Measurements from ENCODE around the gene SOWAHA.

Gene SOWAHA

DNA sequence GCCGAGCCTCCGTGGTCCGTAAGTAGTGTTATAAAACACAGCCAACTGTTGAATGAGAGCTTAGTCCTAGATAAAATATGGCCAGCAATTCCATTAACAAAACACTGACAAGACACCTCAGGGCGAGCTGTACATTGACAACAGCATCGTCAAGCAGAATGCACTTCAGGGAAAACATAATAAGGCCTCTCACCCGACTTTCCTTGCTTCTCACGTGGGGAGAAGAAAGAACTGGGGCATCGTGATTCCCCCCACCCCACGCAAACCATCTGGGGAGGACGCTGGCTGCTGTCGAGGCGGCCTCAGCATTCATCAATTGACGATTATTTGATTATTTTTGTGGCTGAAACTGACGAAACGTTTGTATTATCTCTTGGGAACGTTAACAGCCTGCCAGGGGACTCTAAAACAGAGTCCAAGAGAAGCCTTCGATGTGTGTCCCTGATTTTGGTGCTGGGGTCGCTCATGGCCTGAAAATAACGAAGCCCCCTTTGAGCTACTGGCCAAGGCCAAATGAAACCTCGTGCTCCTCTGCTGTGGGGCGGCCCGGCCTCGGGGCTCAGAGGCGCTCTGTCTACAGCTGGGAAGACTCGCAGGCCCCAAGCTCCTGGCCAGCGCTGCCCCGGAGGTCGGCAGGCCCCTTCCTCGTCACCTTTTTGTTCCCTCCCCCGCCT is 52.7 kb downstream of the SOWAHA start:
- peaks cover 23% of the 10 kb centered on the region for H3K4me1 Mint-ChIP-seq
- peaks cover under 1% of the 10 kb centered on the region for H3K36me3 Mint-ChIP-seq
- no peaks in the 10 kb centered on the region for H3K9me3 Mint-ChIP-seq
- H3K4me3 Mint-ChIP-seq: peak overlapping the region; percentile 96
- ATAC-seq: peak; percentile 50
- peak overlapping the region; percentile 95 for H3K27ac Mint-ChIP-seq
- no peaks in the 10 kb centered on the region for H3K27me3 Mint-ChIP-seq

All from stimulated activated memory B cell treated with anti-CD40 and anti-IgM and Interleukin-4, amounts not matched to agents 10 μg/mL and 1 μg/mL and 100 μg/mL, for 72 hours (primary cell).